Measurements from ENCODE around the gene KLHL24.

KLHL24 gene

GRCh38 chr3:183733553-183733952, 98.1 kb downstream of the KLHL24 start:
- in situ Hi-C loops (cut with MboI; ENCODE audit: low pct_unique_long_range_greater_than_20kb, low sequenced_read_pairs) = no loop called here
- DNase-seq = no peak
